Hematopoietic multipotent progenitor cell treated with erythropoietin and hydrocortisone succinate and interleukin-3 and kit ligand, for 17 days (in vitro differentiated cells): ENCODE data around the gene PATL1.
"Not testable (repeated sequence)": the region's sequence is repeated elsewhere in the genome, so short reads cannot be mapped to it uniquely, and the experiment has no call there.

Experiments
- DNase-seq: peaks from one replicate; pipeline ENCODE4 v3.0.0-alpha.2; 2015; ENCODE audit warnings: low spot score

The PATL1 gene

GRCh38 chr11:59668950-59669610 is at the start of gene PATL1:
Gene PATL1 (minus strand): TSS chr11:59669037. CDS start chr11:59668895, 142 bp downstream.
- DNase-seq = peak; percentile 99

- no peak for DNase-seq
Measured at GRCh38 chr11:59716051-59716450, 47.2 kb upstream of the PATL1 start.

GRCh38 chr11:59713745-59714144 is 44.9 kb upstream of the PATL1 start, which contains the start of gene OR10V1:
Gene OR10V1 (minus strand): TSS chr11:59713845. CDS start chr11:59713845, 0 bp downstream.
- DNase-seq = no peak

- DNase-seq = no peak
Measured at GRCh38 chr11:59710136-59710847, 41.5 kb upstream of the PATL1 start.

- DNase-seq = no peak
Measured at GRCh38 chr11:59708537-59708936, 39.7 kb upstream of the PATL1 start.

GRCh38 chr11:59707371-59707770 is 38.5 kb upstream of the PATL1 start:
- DNase-seq = no peak

GRCh38 chr11:59706518-59707285 is 37.9 kb upstream of the PATL1 start:
- DNase-seq = no peak

- DNase-seq = no peak
Measured at GRCh38 chr11:59705294-59705693, 36.5 kb upstream of the PATL1 start.

- not testable (repeated sequence) for DNase-seq
Measured at GRCh38 chr11:59703515-59703914, 34.7 kb upstream of the PATL1 start.

- DNase-seq = not testable (repeated sequence)
Measured at GRCh38 chr11:59700157-59700556, 31.3 kb upstream of the PATL1 start.

- no peak for DNase-seq
Measured at GRCh38 chr11:59698506-59698905, 29.7 kb upstream of the PATL1 start.

GRCh38 chr11:59692915-59693314 is 24.1 kb upstream of the PATL1 start:
- no peak for DNase-seq

GRCh38 chr11:59691156-59691555 is 22.3 kb upstream of the PATL1 start:
- no peak for DNase-seq

GRCh38 chr11:59689015-59689414 is 20.2 kb upstream of the PATL1 start:
- DNase-seq = no peak

- DNase-seq = not testable (repeated sequence)
Measured at GRCh38 chr11:59681260-59681725, 12.5 kb upstream of the PATL1 start.

GRCh38 chr11:59680287-59681154 is 11.7 kb upstream of the PATL1 start:
- peak; percentile 78 for DNase-seq

GRCh38 chr11:59679347-59679746 is 10.5 kb upstream of the PATL1 start:
- DNase-seq = no peak

GRCh38 chr11:59678813-59679165 is 10.0 kb upstream of the PATL1 start:
- DNase-seq = no peak

GRCh38 chr11:59678118-59678812 is 9.4 kb upstream of the PATL1 start:
- no peak for DNase-seq

- no peak for DNase-seq
Measured at GRCh38 chr11:59676205-59676604, 7.4 kb upstream of the PATL1 start.

- no peak for DNase-seq
Measured at GRCh38 chr11:59674291-59674690, 5.5 kb upstream of the PATL1 start.
